HG03060 (cell line): Measurements from ENCODE around the gene CTXN3.

ENCODE experiments used
- ATAC-seq: cut with Tn5 transposase; IDR thresholded peaks from one replicate; pipeline ENCODE4 v1.9.1; 2021; ENCODE audit warnings: low read depth, moderate number of reproducible peaks; ENCODE audit not compliant: unreplicated experiment

Gene CTXN3

GRCh38 chr5:127696683-127697082 lies 47.8 kb downstream of the CTXN3 start:
- no peak for ATAC-seq

GRCh38 chr5:127697894-127698600 lies 49.2 kb downstream of the CTXN3 start:
- no peak for ATAC-seq

- no peak for ATAC-seq
Observed at GRCh38 chr5:127699416-127699815, 50.5 kb downstream of the CTXN3 start.

- no peak for ATAC-seq
Observed at GRCh38 chr5:127700237-127700766, 51.4 kb downstream of the CTXN3 start.

GRCh38 chr5:127702434-127702833 lies 53.6 kb downstream of the CTXN3 start:
- ATAC-seq = no peak

- no peak for ATAC-seq
Observed at GRCh38 chr5:127702926-127703561, 54.2 kb downstream of the CTXN3 start, which contains the start of gene CCDC192. CCDC192 (plus strand) TSS chr5:127703391; CDS start chr5:127703446, 55 bp downstream.

- ATAC-seq = peak; percentile 61
Observed at GRCh38 chr5:127705120-127705892, 56.4 kb downstream of the CTXN3 start.

- ATAC-seq = no peak
Observed at GRCh38 chr5:127706691-127707090, 57.8 kb downstream of the CTXN3 start.

GRCh38 chr5:127707209-127707608 lies 58.3 kb downstream of the CTXN3 start:
- no peak for ATAC-seq
